EH (cell line): ENCODE results near the gene VSTM4.

Source experiments
- DNase-seq: peaks from one replicate; pipeline ENCODE4 v3.0.0-alpha.2; 2015; ENCODE audit warnings: low read depth

The VSTM4 gene

DNA sequence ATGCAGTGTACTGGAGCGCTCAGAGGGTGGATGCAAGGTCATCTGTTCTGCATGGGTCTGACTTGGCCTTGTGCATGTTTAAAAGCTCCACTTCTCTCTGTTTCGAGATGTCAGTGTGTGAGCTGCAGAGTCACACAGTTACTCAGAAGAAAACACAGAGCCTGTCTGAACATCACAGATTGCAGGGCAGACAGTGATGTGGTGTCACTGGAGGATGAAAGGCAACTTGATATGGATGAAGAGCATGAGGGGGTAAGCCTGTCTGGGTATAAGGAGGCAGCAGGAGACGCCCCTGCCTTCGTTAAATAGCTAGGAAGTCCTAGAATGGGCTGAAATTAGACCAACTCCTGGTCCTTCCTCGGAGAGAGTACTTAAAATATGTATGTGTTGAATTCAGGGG is 108.2 kb downstream of the VSTM4 start:
- no peak for DNase-seq

GRCh38 chr10:49005270-49005669 is 110.1 kb downstream of the VSTM4 start:
- DNase-seq: no peak

DNA sequence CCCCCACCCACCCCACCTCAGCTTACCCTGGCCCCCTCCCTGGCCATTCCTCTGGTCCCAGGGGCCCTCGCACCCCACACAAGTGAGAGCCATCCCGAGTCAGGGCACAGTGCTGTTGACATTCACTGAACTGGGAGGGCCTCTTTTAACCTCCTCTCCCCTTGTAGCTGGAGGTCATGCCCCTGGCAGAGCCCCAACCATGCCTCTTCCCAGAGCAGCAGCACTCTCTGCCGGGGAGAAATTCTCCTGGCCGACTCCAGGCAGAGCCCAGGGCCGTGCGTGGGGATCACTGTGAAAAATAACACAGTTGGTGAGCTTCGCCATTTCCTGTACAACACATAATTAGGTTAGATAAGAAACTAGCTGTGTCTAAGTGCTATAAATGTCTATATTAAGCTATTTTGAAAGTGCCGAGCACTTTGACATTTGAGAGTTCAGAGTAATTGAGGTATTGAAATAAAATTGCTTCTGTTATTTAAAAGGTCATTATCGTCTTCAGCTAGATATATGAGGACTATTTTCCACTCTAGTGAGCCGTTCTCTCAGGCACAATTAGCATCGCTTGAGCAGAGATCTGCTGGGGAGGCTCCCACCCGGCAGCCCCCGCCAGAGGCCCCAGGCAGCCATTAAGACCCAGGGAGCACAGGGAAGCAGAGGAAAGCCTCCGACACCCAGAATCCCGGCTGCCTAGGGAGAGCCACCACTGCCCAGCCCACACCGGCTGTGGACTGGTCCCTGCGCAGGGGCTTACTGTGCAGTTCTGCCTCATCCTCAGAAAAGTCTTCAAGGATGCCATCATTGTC is 113.3 kb downstream of the VSTM4 start:
- DNase-seq: no peak

GRCh38 chr10:49001402-49001801 is 113.9 kb downstream of the VSTM4 start:
- DNase-seq: peak; percentile 6

- no peak for DNase-seq
Observed at GRCh38 chr10:49000437-49001398, 114.6 kb downstream of the VSTM4 start.

- DNase-seq: no peak
Observed at GRCh38 chr10:48999346-48999745, 116.0 kb downstream of the VSTM4 start.

- no peak for DNase-seq
Observed at GRCh38 chr10:48996329-48996728, 119.0 kb downstream of the VSTM4 start.

GRCh38 chr10:48993627-48994026 is 121.7 kb downstream of the VSTM4 start:
- DNase-seq: peak; percentile 4

DNA sequence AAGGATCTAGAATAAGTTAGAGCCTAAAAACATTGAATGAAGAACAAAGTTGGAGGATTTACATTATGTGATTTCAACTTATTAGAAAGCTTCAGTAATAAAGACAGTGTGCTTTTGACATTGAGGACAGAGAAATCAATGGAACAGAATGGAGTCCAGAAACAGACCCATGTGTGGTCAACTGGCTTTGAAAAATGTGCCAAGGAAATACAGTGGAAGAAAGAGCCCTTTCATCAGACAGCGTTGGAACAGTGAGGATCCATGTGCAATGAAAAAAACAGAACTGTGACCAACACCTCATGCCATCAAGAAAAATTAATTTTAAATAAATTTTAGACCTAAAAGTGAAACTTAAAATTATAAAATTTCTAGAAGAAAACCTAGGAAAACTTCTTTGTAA is 125.1 kb downstream of the VSTM4 start:
- no peak for DNase-seq

DNA sequence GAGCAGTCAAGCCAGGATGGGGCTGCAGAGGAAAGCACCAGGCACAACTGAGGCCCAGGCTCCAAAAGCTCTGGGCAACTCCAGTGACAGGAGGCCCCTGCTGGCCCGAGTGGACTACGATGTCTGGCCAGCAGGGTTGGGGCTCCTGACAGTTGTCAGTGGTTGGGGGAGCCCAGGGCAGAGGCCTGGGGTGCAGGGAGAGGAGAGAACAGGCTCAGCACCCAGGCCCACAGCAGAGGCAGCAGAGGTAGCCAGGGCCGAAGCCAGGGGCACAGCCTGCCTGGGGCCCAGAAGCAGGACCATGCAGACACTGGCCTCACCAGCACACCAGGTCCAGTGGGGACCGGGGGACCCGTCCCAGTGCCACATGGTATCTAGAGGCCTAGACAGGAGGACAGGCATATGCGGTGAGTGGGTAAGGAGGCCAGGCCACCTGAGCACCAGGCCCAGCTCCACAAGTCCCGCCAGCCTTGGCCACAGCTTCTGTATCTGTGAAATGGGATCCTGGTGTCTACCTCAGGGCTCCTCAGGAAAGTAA is 129.6 kb downstream of the VSTM4 start:
- DNase-seq: no peak

DNA sequence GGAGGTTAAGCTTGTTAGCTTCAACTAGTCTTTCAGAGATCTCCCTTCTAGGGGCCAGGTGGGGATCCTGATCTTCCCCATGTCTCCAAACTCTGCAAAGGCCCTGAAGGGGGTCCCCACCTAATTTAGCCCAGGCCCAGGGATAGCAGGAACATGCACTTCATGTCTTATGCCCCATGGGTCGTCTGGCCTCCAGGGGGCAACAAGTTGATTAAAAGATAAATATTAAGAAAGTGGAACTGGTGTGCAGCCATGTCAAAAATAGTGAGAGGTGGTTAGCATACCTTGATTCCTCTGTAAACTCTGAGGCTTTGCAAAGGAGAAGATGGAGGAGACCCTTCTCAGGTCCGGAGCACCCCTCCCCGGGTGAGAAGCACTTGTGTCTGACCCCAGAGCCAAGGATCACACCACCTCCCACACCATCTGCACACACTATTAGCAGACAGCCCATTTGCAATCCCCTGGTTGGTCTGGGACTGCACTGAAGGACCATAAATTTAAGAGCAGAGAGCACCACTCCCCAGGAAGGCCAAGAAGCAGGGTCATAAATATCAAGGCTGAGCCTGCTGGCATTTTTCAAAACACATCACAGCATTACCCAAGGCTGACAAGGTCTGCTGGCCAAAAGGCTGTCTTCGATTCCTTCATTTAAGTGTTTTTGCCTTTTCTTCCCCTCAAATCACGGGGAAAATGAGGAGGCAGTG is 131.5 kb downstream of the VSTM4 start:
- no peak for DNase-seq

DNA sequence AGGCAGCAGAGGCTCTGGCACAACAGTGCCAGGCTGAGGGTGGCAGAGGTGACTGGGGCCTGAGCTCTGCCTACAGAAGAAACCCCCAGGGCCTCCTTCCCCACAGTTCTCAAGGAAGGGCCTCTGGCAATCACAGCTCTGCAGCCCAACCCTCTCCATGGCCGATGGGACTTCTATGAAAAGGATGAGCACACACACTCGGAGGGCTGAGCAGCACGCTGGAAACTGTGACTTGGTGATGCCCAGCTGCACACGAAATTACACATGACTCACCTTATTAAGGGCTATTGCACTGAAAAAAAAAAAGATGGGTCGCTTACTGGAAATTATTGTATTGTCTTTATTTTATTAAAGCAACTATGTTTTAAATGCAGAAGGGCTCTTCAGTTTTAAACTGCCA is 132.7 kb downstream of the VSTM4 start:
- no peak for DNase-seq

GRCh38 chr10:48981310-48981907 is 133.9 kb downstream of the VSTM4 start:
- peak; percentile 52 for DNase-seq

GRCh38 chr10:48978318-48978717 is 137.0 kb downstream of the VSTM4 start:
- DNase-seq: no peak

DNA sequence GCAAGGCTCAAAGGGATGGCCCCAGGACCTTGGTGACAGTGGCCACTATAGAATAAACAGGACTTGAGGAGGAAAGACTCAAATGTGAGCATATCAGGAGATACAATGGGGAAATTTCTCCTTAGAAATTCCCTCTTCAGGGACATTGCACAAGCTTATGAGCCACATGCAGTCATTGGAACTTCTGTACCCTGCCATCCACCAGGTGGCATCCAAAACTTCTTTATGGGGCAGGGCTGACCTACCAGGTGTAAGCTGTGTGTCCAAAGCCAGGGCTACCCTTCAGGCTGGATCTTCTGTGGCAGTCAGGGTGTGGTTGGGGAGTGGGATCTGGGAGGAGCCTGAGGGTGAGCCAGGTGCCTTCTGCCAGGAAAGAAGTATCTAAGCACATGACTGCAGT is 139.1 kb downstream of the VSTM4 start:
- peak; percentile 34 for DNase-seq

DNA sequence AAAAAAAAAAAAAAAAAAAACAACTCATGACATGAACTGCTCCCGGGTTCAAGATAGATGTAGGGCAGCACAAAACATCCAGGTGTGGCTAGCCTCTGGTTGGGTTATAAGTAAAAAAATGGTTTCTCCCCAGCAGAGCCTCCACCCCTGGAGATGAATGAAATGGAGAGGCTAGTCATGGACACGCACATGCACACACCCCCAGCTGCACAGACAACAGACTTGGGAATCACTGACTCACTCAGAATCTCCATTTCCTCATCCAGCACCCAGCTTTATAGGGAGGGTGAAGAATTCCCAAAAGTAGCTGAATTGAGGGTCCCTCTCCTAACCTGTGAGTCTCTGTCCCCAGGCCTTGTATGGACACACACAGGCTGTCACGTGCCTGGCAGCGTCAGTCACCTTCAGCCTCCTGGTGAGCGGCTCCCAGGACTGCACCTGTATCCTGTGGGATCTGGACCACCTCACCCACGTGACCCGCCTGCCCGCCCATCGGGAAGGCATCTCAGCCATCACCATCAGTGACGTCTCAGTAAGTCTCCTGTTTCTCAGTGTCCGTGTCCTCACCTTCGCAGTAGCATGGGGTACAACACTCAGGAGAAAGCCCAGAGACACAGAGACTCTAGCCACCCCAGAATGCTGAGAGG is 140.7 kb downstream of the VSTM4 start:
- no peak for DNase-seq

DNA sequence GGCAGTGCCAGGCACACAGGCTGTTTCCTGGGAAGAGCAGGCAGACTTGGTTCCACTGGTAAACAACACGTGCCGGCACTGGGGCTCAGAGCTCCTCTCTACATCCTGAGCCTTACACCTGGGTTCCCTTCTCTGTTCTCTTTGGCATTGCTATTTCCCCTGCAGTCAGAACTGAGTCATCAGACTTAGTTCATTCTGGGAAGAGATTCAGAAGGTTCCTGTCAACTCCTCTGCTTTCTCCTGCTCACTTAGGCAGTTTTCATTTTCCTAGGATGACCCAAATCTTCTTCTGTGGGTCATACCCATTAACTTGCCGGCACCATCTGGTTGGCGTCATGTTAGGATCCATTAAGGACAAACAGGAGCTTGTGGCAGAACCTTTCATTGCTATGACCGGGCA is 142.3 kb downstream of the VSTM4 start:
- DNase-seq: peak; percentile 7

- no peak for DNase-seq
Observed at GRCh38 chr10:48970654-48971053, 144.7 kb downstream of the VSTM4 start.

GRCh38 chr10:48970046-48970445 is 145.3 kb downstream of the VSTM4 start:
- no peak for DNase-seq

GRCh38 chr10:48968036-48968435 is 147.3 kb downstream of the VSTM4 start:
- DNase-seq: no peak

- DNase-seq: no peak
Observed at GRCh38 chr10:48965460-48965859, 149.9 kb downstream of the VSTM4 start.
